K562 (cell line): ENCODE measurements around the gene SYNPO2. TPM values are rescaled to one million over a fixed set of nuclear protein-coding genes. Genes with fewer than 3 reads are reported as not detected.

Source experiments
- ATAC-seq: fragments of 200-7000 bp; cut with Tn5 transposase; 3 replicates; pipeline ENCODE4 v1.9.1; 2020; ENCODE audit warnings: moderate library complexity
- BruUV-seq: library from RNA; stranded (reverse); fragments of 400-500 nt; replicated peaks from 2 replicates; lab custom pipeline; 2021; lab: Mats Ljungman, UMichigan
- CTCF ChIA-PET: fragments of 300-600 bp; formaldehyde crosslinking; extraction: SDS; loops from one replicate; lab custom pipeline; 2021; ENCODE audit warnings: low intra/inter-chr PET ratio; lab: Yijun Ruan, JAX
- POLR2A ChIA-PET: fragments of 300-600, 350-650 bp; sonication (Branson Sonifier 250); formaldehyde crosslinking; extraction: SDS; loops from one replicate; lab custom pipeline; 2021; ENCODE audit warnings: antibody characterized with exemption, inconsistent platforms; lab: Yijun Ruan, JAX
- DNase-seq, 4 experiments: peaks; one replicate each; pipeline versions ENCODE4 v3.0.0 to v3.0.0-alpha.2; 2011 to 2018; ENCODE audit warnings: low spot score in 3 of 4, mixed read lengths in 3 of 4; ENCODE audit errors: extremely low read depth in 1 of 4
- FAIRE-seq: peaks from 2 replicates; lab custom pipeline; 2011; peaks lifted over from hg19 to GRCh38; lab: Jason Lieb, UNC
- H2AFZ ChIP-seq: 2 replicates; pipeline ENCODE4 v1.6.0; 2011; ENCODE audit warnings: low read depth, low read length, control low read depth, inconsistent platforms
- H3K27ac ChIP-seq: fragments of 200-600 bp; 3 replicates; pipeline ENCODE4 v1.8.0; 2011; ENCODE audit warnings: low read depth, mild to moderate bottlenecking, control low read depth, inconsistent platforms, low read length, moderate library complexity, mixed read lengths; ENCODE audit errors: extremely low read depth
- H3K27me3 ChIP-seq, 2 experiments: fragments of 300-600 bp in 1 of 2; 2 replicates in 1 of 2; 3 replicates in 1 of 2; pipeline versions ENCODE4 v1.6.0 to v1.8.0; 2011; ENCODE audit warnings: inconsistent platforms in 2 of 2, low read length in 2 of 2, mild to moderate bottlenecking in 1 of 2, mixed read lengths in 1 of 2, moderate library complexity in 1 of 2; ENCODE audit not compliant: control insufficient read depth in 2 of 2, insufficient read depth in 2 of 2
- H3K36me3 ChIP-seq: fragments of 300-600 bp; 3 replicates; pipeline ENCODE4 v1.8.0; 2011; ENCODE audit warnings: mild to moderate bottlenecking, low read length, inconsistent platforms; ENCODE audit not compliant: control insufficient read depth, insufficient read depth
- H3K4me1 ChIP-seq, 2 experiments: fragments of 200-600 bp in 1 of 2; replicated peaks in 1 of 2; 2 replicates in 1 of 2; 3 replicates in 1 of 2; pipeline versions ENCODE4 v1.5.1 to v1.8.0; 2011; ENCODE audit warnings: inconsistent platforms in 2 of 2, low read length in 2 of 2, mild to moderate bottlenecking in 1 of 2, mixed read lengths in 1 of 2, moderate library complexity in 1 of 2; ENCODE audit not compliant: control insufficient read depth in 2 of 2, insufficient read depth in 2 of 2
- H3K4me2 ChIP-seq: 2 replicates; pipeline ENCODE4 v1.6.1; 2011; ENCODE audit warnings: low read length, control low read depth, inconsistent platforms, mixed read lengths; ENCODE audit not compliant: insufficient read depth
- H3K4me3 ChIP-seq: fragments of 200-600 bp; sonication (generic), shearing (Covaris generic); 2 replicates; pipeline ENCODE4 v1.5.1; 2016; ENCODE audit warnings: control low read depth, inconsistent platforms
- H3K79me2 ChIP-seq: fragments of 200-600 bp; 3 replicates; pipeline ENCODE4 v1.8.0; 2011; ENCODE audit warnings: low read length, inconsistent platforms; ENCODE audit not compliant: control insufficient read depth, insufficient read depth
- H3K9ac ChIP-seq, 2 experiments: 2 replicates each; pipeline versions ENCODE4 v1.6.0 to v1.6.1; 2011; ENCODE audit warnings: low read depth in 2 of 2, low read length in 2 of 2, control low read depth in 1 of 2, inconsistent platforms in 1 of 2, mild to moderate bottlenecking in 1 of 2, mixed read lengths in 1 of 2; ENCODE audit not compliant: insufficient read depth in 1 of 2
- H3K9me1 ChIP-seq: one replicate; pipeline ENCODE4 v1.6.0; 2011; ENCODE audit warnings: inconsistent platforms, mild to moderate bottlenecking, low read length, moderate library complexity; ENCODE audit not compliant: control insufficient read depth, insufficient read depth
- H3K9me3 ChIP-seq: replicated peaks from 2 replicates; pipeline ENCODE4 v1.5.1; 2011; ENCODE audit warnings: low read depth, low read length, inconsistent platforms; ENCODE audit not compliant: control insufficient read depth, insufficient read depth
- H4K20me1 ChIP-seq: replicated peaks from 2 replicates; pipeline ENCODE4 v1.6.1; 2011; ENCODE audit warnings: low read length, inconsistent platforms, mixed read lengths; ENCODE audit not compliant: control insufficient read depth, insufficient read depth
- CHD4 ChIP-seq: fragments of 200-600 bp; sonication (generic); IDR thresholded peaks from 3 replicates; pipeline ENCODE4 v1.6.1; 2012; ENCODE audit warnings: low read depth, mild to moderate bottlenecking, mixed read lengths, low read length, inconsistent platforms; ENCODE audit not compliant: insufficient read depth, insufficient replicate concordance, poor library complexity, severe bottlenecking
- CLOCK ChIP-seq: fragments of 250-450 bp; sonication (Bioruptor Pico); IDR thresholded peaks from 2 replicates; pipeline ENCODE4 v1.4.0; 2020; ENCODE audit warnings: mild to moderate bottlenecking, moderate library complexity, borderline replicate concordance
- CREB5 ChIP-seq: fragments of 250-450 bp; sonication (Bioruptor Pico); IDR thresholded peaks from 2 replicates; pipeline ENCODE4 v1.5.0; 2020; ENCODE audit warnings: mild to moderate bottlenecking
- E4F1 ChIP-seq: fragments of 250-450 bp; sonication (Bioruptor Pico); IDR thresholded peaks from 2 replicates; pipeline ENCODE4 v1.5.0; 2021; ENCODE audit warnings: mild to moderate bottlenecking, borderline replicate concordance
- MCM5 ChIP-seq: fragments of 450-650 bp; IDR thresholded peaks from 2 replicates; pipeline ENCODE4 v1.6.1; 2016; ENCODE audit warnings: low read depth
- TAL1 ChIP-seq: fragments of 450-650 bp; IDR thresholded peaks from 2 replicates; pipeline ENCODE4 v1.6.1; 2016; ENCODE audit warnings: mild to moderate bottlenecking
- ZC3H11A ChIP-seq: IDR thresholded peaks from 2 replicates; pipeline ENCODE4 v1.6.1; 2012; ENCODE audit warnings: low read depth, low read length, improper control_type of control experiment
- WGBS: fragments of 100-300 bp; shearing (Covaris generic); methylation state at CpG from one replicate; pipeline ENCODE4 v1.1.6; 2016; ENCODE audit warnings: low coverage, mixed read lengths; ENCODE audit not compliant: insufficient coverage; ENCODE audit errors: missing lambda C conversion rate; 5-methylcytosine and 5-hydroxymethylcytosine counted together
- in situ Hi-C: fragments of 300-500 bp; cut with MboI; formaldehyde crosslinking; loops from 4 replicates; pipeline ENCODE4 v1.15.0; 2018; ENCODE audit warnings: inconsistent platforms, mixed read lengths
- intact Hi-C: fragments of 100-400 bp; cut with micrococcal nuclease; formaldehyde crosslinking; loops from 2 replicates; pipeline ENCODE4 v1.14.2; 2022
- polyA plus RNA-seq, 8 experiments: library from polyadenylated mRNA; depleted of rRNA in 4 of 8; stranded (reverse) in 5 of 8; unstranded in 3 of 8; fragments of >200 nt; fragmentation: Nextera tagmentation in 2 of 8; fragmentation: Illumina TruSeq in 1 of 8; extraction: Ambion mirVana in 2 of 8; extraction: Trizol in 1 of 8; gene quantifications; 2 replicates each; pipeline versions ENCODE4 v1.2.1 to v1.2.3, GENCODE V29; 2011 to 2014; ENCODE audit warnings: inconsistent platforms in 1 of 8, missing spikeins in 1 of 8
- total RNA-seq, 7 experiments: library from RNA; depleted of rRNA in 6 of 7; stranded (reverse); fragments of >200 nt in 6 of 7; fragmentation: Illumina TruSeq in 2 of 7; extraction: Trizol in 2 of 7; gene quantifications; 2 replicates each; pipeline versions ENCODE4 v1.2.1 to v1.2.3, GENCODE V29; 2011 to 2021; ENCODE audit warnings: low replicate concordance in 1 of 7
- TF ChIP-seq, protein P1 (sequence below), 2 experiments: fragments of 450-650 bp in 1 of 2; sonication (generic) in 1 of 2; formaldehyde crosslinking; conservative IDR thresholded peaks; 2 replicates each; pipeline versions ENCODE4 v1.4.0 to v1.8.1; 2020 to 2022; ENCODE audit warnings: mild to moderate bottlenecking in 1 of 2, missing genetic modification reagents in 1 of 2
- TF ChIP-seq, protein P2 (sequence below): fragments of 200-800 bp; sonication (Bioruptor generic); IDR thresholded peaks from 2 replicates; pipeline ENCODE4 v1.6.1; 2016; ENCODE audit warnings: missing genetic modification characterization, missing compliant biosample characterization

SYNPO2 gene
- total and polyA plus RNA-seq, 9 of the 15 experiments (the other 6 are each of a cell fraction or from before 2014, with no cell fraction given): 0.03 to 0.18 TPM; not detected in 7

GRCh38 chr4:118950224-118950623, 61.6 kb downstream of the SYNPO2 start:
- in situ Hi-C loops: no loop called here
- no TSS peak for BruUV-seq
- TF ChIP-seq, protein P1, sequence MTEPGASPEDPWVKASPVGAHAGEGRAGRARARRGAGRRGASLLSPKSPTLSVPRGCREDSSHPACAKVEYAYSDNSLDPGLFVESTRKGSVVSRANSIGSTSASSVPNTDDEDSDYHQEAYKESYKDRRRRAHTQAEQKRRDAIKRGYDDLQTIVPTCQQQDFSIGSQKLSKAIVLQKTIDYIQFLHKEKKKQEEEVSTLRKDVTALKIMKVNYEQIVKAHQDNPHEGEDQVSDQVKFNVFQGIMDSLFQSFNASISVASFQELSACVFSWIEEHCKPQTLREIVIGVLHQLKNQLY (CRISPR knock-in tag; conservative IDR thresholded peaks at IDR 0.05): no peak
- TF ChIP-seq CLOCK (CRISPR knock-in tag) (no peak), ZC3H11A (no peak), MCM5 (no peak), TAL1 (no peak), CHD4 (no peak), CREB5 (CRISPR knock-in tag) (no peak), E4F1 (no peak)
- TF ChIP-seq, protein P2, sequence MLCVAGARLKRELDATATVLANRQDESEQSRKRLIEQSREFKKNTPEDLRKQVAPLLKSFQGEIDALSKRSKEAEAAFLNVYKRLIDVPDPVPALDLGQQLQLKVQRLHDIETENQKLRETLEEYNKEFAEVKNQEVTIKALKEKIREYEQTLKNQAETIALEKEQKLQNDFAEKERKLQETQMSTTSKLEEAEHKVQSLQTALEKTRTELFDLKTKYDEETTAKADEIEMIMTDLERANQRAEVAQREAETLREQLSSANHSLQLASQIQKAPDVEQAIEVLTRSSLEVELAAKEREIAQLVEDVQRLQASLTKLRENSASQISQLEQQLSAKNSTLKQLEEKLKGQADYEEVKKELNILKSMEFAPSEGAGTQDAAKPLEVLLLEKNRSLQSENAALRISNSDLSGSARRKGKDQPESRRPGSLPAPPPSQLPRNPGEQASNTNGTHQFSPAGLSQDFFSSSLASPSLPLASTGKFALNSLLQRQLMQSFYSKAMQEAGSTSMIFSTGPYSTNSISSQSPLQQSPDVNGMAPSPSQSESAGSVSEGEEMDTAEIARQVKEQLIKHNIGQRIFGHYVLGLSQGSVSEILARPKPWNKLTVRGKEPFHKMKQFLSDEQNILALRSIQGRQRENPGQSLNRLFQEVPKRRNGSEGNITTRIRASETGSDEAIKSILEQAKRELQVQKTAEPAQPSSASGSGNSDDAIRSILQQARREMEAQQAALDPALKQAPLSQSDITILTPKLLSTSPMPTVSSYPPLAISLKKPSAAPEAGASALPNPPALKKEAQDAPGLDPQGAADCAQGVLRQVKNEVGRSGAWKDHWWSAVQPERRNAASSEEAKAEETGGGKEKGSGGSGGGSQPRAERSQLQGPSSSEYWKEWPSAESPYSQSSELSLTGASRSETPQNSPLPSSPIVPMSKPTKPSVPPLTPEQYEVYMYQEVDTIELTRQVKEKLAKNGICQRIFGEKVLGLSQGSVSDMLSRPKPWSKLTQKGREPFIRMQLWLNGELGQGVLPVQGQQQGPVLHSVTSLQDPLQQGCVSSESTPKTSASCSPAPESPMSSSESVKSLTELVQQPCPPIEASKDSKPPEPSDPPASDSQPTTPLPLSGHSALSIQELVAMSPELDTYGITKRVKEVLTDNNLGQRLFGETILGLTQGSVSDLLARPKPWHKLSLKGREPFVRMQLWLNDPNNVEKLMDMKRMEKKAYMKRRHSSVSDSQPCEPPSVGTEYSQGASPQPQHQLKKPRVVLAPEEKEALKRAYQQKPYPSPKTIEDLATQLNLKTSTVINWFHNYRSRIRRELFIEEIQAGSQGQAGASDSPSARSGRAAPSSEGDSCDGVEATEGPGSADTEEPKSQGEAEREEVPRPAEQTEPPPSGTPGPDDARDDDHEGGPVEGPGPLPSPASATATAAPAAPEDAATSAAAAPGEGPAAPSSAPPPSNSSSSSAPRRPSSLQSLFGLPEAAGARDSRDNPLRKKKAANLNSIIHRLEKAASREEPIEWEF (CRISPR knock-in tag): no peak

More at GRCh38 chr4:118950224-118950623, 61.6 kb downstream of the SYNPO2 start:
- FAIRE-seq (no peak), ATAC-seq (no peak), DNase-seq (no peak)
- Histone ChIP-seq H3K4me2 (no peak overlapping the region), H3K9me3 (no peaks in the 10 kb centered on the region), H3K4me1 (no peaks in the 10 kb centered on the region), H3K4me3 (no peak overlapping the region), H3K79me2 (no peaks in the 10 kb centered on the region), H4K20me1 (no peaks in the 10 kb centered on the region), H2AFZ (no peak overlapping the region), H3K9me1 (no peaks in the 10 kb centered on the region), H3K27ac (no peak overlapping the region), H3K36me3 (no peaks in the 10 kb centered on the region), H3K9ac (no peak overlapping the region), H3K27me3 (no peaks in the 10 kb centered on the region)
- WGBS: 0% methylated on average over 2 of the region's 2 CpGs
- intact Hi-C loops: no loop called here
- CTCF ChIA-PET: no interaction called here
- POLR2A ChIA-PET: no interaction called here
